Omental fat pad (tissue), 4 donors: ENCODE data around the gene ZNF732. TPM values are rescaled to one million over a fixed set of nuclear protein-coding genes. Genes with fewer than 3 reads are reported as not detected.

ENCODE experiments used
- ATAC-seq: fragments of 150-250 bp; one replicate; pipeline ENCODE4 v1.9.1; 2016; ENCODE audit warnings: mild to moderate bottlenecking, moderate library complexity; ENCODE audit not compliant: low FRiP score
- DNase-seq: peaks from one replicate; pipeline ENCODE4 v3.0.0-alpha.2; 2019; ENCODE audit warnings: low spot score
- CTCF ChIP-seq, 3 donors: fragments of 450-650 bp; IDR thresholded peaks; one replicate each; pipeline ENCODE4 v1.5.1; 2016 to 2017; ENCODE audit warnings: antibody characterized with exemption in 3 of 3, mild to moderate bottlenecking in 3 of 3, moderate library complexity in 2 of 3
- total RNA-seq, 4 donors: library from RNA; depleted of rRNA; stranded (reverse); fragments of >200 nt; gene quantifications; one replicate each; pipeline ENCODE4 v1.1.0, GENCODE V29; 2016

ZNF732 gene
- 1 to 10 TPM in 1 of 4 donors, under 1 TPM in 1, not detected in 2; 0.60 to 1.1 TPM for total RNA-seq

- ATAC-seq (peak; percentile 57), DNase-seq (no peak)
- no peak for TF ChIP-seq CTCF (IDR thresholded peaks at IDR 0.05)
These were observed at the start of gene ZNF732 for GRCh38 chr4:304969-305680. ZNF732 (minus strand) TSS chr4:305474; CDS start chr4:305310, 164 bp downstream.

- no peak for DNase-seq
These were observed 34.7 kb upstream of the ZNF732 start for GRCh38 chr4:340011-340410.

GRCh38 chr4:338759-339097 is 33.5 kb upstream of the ZNF732 start:
- ATAC-seq (no peak), DNase-seq (no peak)
- no peak for TF ChIP-seq CTCF (IDR thresholded peaks at IDR 0.05)

More at GRCh38 chr4:340011-340410, 34.7 kb upstream of the ZNF732 start:
- no peak for TF ChIP-seq CTCF (IDR thresholded peaks at IDR 0.05)
- ATAC-seq = no peak

- DNase-seq (no peak), ATAC-seq (peak; percentile 48)
- TF ChIP-seq CTCF (IDR thresholded peaks at IDR 0.05) = no peak
These were observed 32.9 kb upstream of the ZNF732 start for GRCh38 chr4:337932-338758.

- ATAC-seq (peak; percentile 99), DNase-seq (peak; percentile 87)
- no peak for TF ChIP-seq CTCF (IDR thresholded peaks at IDR 0.05)
These were observed 32.1 kb upstream of the ZNF732 start, which contains the start of gene ZNF141 for GRCh38 chr4:337143-337931. ZNF141 (plus strand) TSS chr4:337814; CDS start chr4:337984, 170 bp downstream.

- ATAC-seq (peak; percentile 19), DNase-seq (no peak)
- no peak for TF ChIP-seq CTCF (IDR thresholded peaks at IDR 0.05)
These were observed 31.5 kb upstream of the ZNF732 start for GRCh38 chr4:336893-337142.
